Astrocyte (in vitro differentiated cells and primary cell): Measurements from ENCODE around the gene MS4A6E. TPM values are rescaled to one million over a fixed set of nuclear protein-coding genes. Genes with fewer than 3 reads are reported as not detected.

Experiments
- DNase-seq: peaks from one replicate; pipeline ENCODE4 v3.0.0-alpha.2; 2010; ENCODE audit warnings: low read depth
- FAIRE-seq: peaks from 2 replicates; lab custom pipeline; 2011; peaks lifted over from hg19 to GRCh38; lab: Jason Lieb, UNC
- H2AFZ ChIP-seq: 2 replicates; pipeline ENCODE4 v1.6.0; 2012; ENCODE audit warnings: low read depth, low read length, inconsistent platforms
- H3K27ac ChIP-seq: 2 replicates; pipeline ENCODE4 v1.5.1; 2011; ENCODE audit warnings: low read depth, low read length, inconsistent platforms
- H3K27me3 ChIP-seq: 2 replicates; pipeline ENCODE4 v1.6.0; 2011; ENCODE audit warnings: low read length, inconsistent platforms; ENCODE audit not compliant: insufficient read depth
- H3K36me3 ChIP-seq: 2 replicates; pipeline ENCODE4 v1.5.1; 2011; ENCODE audit warnings: low read length, inconsistent platforms; ENCODE audit not compliant: insufficient read depth
- H3K4me1 ChIP-seq: 2 replicates; pipeline ENCODE4 v1.5.1; 2011; ENCODE audit warnings: low read length, inconsistent platforms; ENCODE audit not compliant: insufficient read depth
- H3K4me2 ChIP-seq: 2 replicates; pipeline ENCODE4 v1.6.0; 2012; ENCODE audit warnings: low read length, inconsistent platforms
- H3K4me3 ChIP-seq: 2 replicates; pipeline ENCODE4 v1.5.1; 2011; ENCODE audit warnings: low read depth, mild to moderate bottlenecking, low read length, inconsistent platforms; ENCODE audit not compliant: insufficient read depth
- H3K79me2 ChIP-seq: 2 replicates; pipeline ENCODE4 v1.6.0; 2012; ENCODE audit warnings: mild to moderate bottlenecking, low read length, inconsistent platforms; ENCODE audit not compliant: insufficient read depth
- H3K9ac ChIP-seq: 2 replicates; pipeline ENCODE4 v1.6.0; 2012; ENCODE audit warnings: mild to moderate bottlenecking, low read length, inconsistent platforms
- H3K9me3 ChIP-seq: 2 replicates; pipeline ENCODE4 v1.5.1; 2012; ENCODE audit warnings: low read depth, mild to moderate bottlenecking, low read length, inconsistent platforms; ENCODE audit not compliant: insufficient read depth
- H4K20me1 ChIP-seq: 2 replicates; pipeline ENCODE4 v1.6.0; 2012; ENCODE audit warnings: low read length, inconsistent platforms; ENCODE audit not compliant: insufficient read depth
- H3K27ac Mint-ChIP-seq: one replicate; pipeline ENCODE4 v1.8.0; 2021; ENCODE audit warnings: mild to moderate bottlenecking, mixed read lengths; ENCODE audit not compliant: unreplicated experiment
- H3K27me3 Mint-ChIP-seq: one replicate; pipeline ENCODE4 v1.8.0; 2021; ENCODE audit warnings: low read depth, mixed read lengths; ENCODE audit not compliant: unreplicated experiment
- H3K36me3 Mint-ChIP-seq: one replicate; pipeline ENCODE4 v1.8.0; 2021; ENCODE audit warnings: low read depth, mixed read lengths; ENCODE audit not compliant: unreplicated experiment
- H3K4me1 Mint-ChIP-seq: one replicate; pipeline ENCODE4 v1.8.0; 2021; ENCODE audit warnings: low read depth, mixed read lengths; ENCODE audit not compliant: unreplicated experiment
- H3K4me3 Mint-ChIP-seq: one replicate; pipeline ENCODE4 v1.8.0; 2021; ENCODE audit warnings: mild to moderate bottlenecking, moderate library complexity, mixed read lengths; ENCODE audit not compliant: unreplicated experiment
- H3K9me3 Mint-ChIP-seq: one replicate; pipeline ENCODE4 v1.8.0; 2021; ENCODE audit warnings: mild to moderate bottlenecking, mixed read lengths; ENCODE audit not compliant: unreplicated experiment
- EZH2 ChIP-seq: IDR thresholded peaks from 2 replicates; pipeline ENCODE4 v1.6.1; 2012; ENCODE audit warnings: mild to moderate bottlenecking, low read length, inconsistent platforms; ENCODE audit not compliant: insufficient read depth
- total RNA-seq: library from RNA; stranded (reverse); gene quantifications from 2 replicates; pipeline ENCODE4 v1.2.1, GENCODE V29; 2021
- TF ChIP-seq, protein P1 (sequence below): IDR thresholded peaks from 2 replicates; pipeline ENCODE4 v1.5.1; 2011; ENCODE audit warnings: low read depth, mild to moderate bottlenecking, inconsistent platforms, low read length, moderate library complexity; ENCODE audit not compliant: insufficient read depth

The MS4A6E gene
- total RNA-seq, 1 donor from 2014 or later, result not detected

DNA sequence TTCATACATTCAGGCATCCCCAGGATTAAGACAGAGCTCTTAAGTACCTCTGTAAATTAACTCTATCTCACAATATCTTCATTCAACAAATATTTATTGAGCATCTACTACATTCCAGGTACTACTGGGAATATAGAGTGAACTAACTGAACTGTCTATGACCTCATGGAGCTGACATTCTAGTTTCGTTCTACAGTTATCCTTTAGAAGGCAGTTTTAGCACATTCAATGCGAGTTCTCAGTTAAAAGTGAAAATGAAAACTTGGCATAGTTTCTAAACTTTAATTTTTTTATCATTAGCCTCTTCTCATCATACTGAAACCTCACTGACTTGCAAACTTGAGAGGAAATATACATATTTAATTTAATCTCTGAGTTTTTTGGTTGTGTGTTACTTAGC is 10.7 kb upstream of the MS4A6E start:
- Histone ChIP-seq H3K4me3 (no peak overlapping the region), H3K27me3 (no peaks in the 10 kb centered on the region), H4K20me1 (no peaks in the 10 kb centered on the region), H3K4me2 (no peak overlapping the region), H2AFZ (no peak overlapping the region), H3K9ac (no peak overlapping the region), H3K36me3 (no peaks in the 10 kb centered on the region), H3K79me2 (no peaks in the 10 kb centered on the region), H3K27ac (no peak overlapping the region), H3K9me3 (peaks cover 7% of the 10 kb centered on the region), H3K4me1 (no peaks in the 10 kb centered on the region)
- Mint-ChIP-seq H3K4me3 (no peak overlapping the region), H3K9me3 (peaks cover 3% of the 10 kb centered on the region), H3K36me3 (no peaks in the 10 kb centered on the region), H3K27me3 (no peaks in the 10 kb centered on the region), H3K27ac (no peak overlapping the region), H3K4me1 (peaks cover 7% of the 10 kb centered on the region)
- FAIRE-seq (no peak), DNase-seq (no peak)
- no peak for TF ChIP-seq EZH2
- TF ChIP-seq, protein P1, sequence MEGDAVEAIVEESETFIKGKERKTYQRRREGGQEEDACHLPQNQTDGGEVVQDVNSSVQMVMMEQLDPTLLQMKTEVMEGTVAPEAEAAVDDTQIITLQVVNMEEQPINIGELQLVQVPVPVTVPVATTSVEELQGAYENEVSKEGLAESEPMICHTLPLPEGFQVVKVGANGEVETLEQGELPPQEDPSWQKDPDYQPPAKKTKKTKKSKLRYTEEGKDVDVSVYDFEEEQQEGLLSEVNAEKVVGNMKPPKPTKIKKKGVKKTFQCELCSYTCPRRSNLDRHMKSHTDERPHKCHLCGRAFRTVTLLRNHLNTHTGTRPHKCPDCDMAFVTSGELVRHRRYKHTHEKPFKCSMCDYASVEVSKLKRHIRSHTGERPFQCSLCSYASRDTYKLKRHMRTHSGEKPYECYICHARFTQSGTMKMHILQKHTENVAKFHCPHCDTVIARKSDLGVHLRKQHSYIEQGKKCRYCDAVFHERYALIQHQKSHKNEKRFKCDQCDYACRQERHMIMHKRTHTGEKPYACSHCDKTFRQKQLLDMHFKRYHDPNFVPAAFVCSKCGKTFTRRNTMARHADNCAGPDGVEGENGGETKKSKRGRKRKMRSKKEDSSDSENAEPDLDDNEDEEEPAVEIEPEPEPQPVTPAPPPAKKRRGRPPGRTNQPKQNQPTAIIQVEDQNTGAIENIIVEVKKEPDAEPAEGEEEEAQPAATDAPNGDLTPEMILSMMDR, result no peak

DNA sequence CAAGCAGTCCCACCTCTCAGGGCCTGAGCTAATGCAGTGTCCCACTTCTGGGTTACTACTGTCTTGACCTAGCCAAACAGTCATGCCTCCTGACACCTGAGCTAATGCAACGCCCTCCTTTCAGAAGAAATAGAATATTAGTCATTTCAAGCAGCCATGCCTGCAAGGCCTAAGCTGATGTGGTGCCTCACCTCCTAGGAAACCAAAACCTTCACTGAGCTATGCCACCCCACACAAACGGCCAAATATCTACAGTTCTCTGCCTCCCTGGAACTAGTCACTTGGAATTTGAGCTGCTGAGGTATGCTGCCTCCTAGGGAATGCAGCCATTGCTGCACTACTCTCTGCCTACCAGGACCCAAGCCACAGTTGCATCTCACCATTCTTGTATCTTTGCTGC is 8.3 kb upstream of the MS4A6E start:
- no peaks in the 10 kb centered on the region for H3K4me1 ChIP-seq
- no peak overlapping the region for H3K4me2 ChIP-seq
- no peak overlapping the region for H2AFZ ChIP-seq
- no peak overlapping the region for H3K4me3 Mint-ChIP-seq
- H3K27me3 Mint-ChIP-seq, result no peaks in the 10 kb centered on the region
- peaks cover 7% of the 10 kb centered on the region for H3K9me3 ChIP-seq
- H3K36me3 ChIP-seq, result no peaks in the 10 kb centered on the region
- DNase-seq (no peak), FAIRE-seq (no peak)
- no peak overlapping the region for H3K27ac ChIP-seq
- H3K4me3 ChIP-seq, result no peak overlapping the region
- peaks cover 3% of the 10 kb centered on the region for H3K9me3 Mint-ChIP-seq
- no peak overlapping the region for H3K27ac Mint-ChIP-seq
- TF ChIP-seq EZH2, result no peak
- TF ChIP-seq, protein P1, result no peak
- H4K20me1 ChIP-seq, result no peaks in the 10 kb centered on the region
- no peaks in the 10 kb centered on the region for H3K79me2 ChIP-seq
- peaks cover 7% of the 10 kb centered on the region for H3K4me1 Mint-ChIP-seq
- no peak overlapping the region for H3K9ac ChIP-seq
- no peaks in the 10 kb centered on the region for H3K36me3 Mint-ChIP-seq
- no peaks in the 10 kb centered on the region for H3K27me3 ChIP-seq

DNA sequence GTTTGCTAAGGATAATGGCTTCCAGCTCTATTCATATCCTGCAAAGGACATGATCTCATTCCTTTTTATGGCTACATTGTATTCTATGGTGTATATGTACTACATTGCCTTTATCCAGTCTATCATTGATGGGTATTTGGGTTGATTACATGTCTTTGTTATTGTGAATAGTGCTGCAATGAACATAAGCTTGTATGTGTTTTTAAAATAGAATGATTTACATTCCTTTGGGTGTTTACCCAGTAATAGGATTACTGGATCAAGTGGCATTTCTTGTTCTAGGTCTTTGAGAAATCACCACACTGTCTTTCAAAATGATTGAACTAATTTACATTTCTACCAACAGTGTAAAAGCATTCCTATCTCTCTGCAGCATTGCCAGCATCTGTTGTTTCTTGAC is 6.0 kb upstream of the MS4A6E start:
- Histone ChIP-seq H3K27ac (no peak overlapping the region), H3K36me3 (no peaks in the 10 kb centered on the region), H3K27me3 (no peaks in the 10 kb centered on the region), H2AFZ (no peak overlapping the region), H4K20me1 (no peaks in the 10 kb centered on the region), H3K4me2 (no peak overlapping the region), H3K4me1 (no peaks in the 10 kb centered on the region), H3K9me3 (peaks cover 9% of the 10 kb centered on the region), H3K9ac (no peak overlapping the region), H3K4me3 (no peak overlapping the region), H3K79me2 (no peaks in the 10 kb centered on the region)
- H3K27me3 Mint-ChIP-seq, result no peaks in the 10 kb centered on the region
- no peaks in the 10 kb centered on the region for H3K4me1 Mint-ChIP-seq
- DNase-seq, result no peak
- no peaks in the 10 kb centered on the region for H3K36me3 Mint-ChIP-seq
- no peak for TF ChIP-seq EZH2
- TF ChIP-seq, protein P1, result no peak
- peaks cover 3% of the 10 kb centered on the region for H3K9me3 Mint-ChIP-seq
- no peak overlapping the region for H3K27ac Mint-ChIP-seq
- FAIRE-seq, result no peak
- H3K4me3 Mint-ChIP-seq, result no peak overlapping the region
